ENCODE measurements around the gene LSAMP.

LSAMP gene

DNA sequence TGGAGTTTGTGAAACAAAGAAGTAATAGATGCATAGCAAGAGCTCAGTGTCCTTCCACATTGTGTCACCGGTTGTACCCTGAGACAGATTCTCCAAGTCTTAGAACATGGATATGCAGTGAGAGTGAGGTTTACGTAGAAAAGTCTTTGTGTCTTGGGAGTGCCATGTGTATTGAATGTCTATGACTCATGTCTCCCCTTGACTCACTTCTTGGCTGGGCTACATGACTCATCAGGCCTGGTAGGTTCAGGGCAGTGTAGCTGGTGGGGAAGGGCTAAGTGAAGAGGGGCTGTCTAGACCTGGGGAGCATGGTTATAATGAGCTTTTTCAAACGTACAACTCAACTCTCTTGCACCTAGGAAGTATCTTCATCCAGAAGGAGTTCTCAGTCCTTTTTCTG lies 654.5 kb downstream of the LSAMP start:
- no peaks in the 10 kb centered on the region for H3K36me3 ChIP-seq (ENCODE audit: control insufficient read depth in 2 of 2, insufficient read depth in 1 of 2, low read length in 2 of 2)
- H3K27ac ChIP-seq (ENCODE audit: extremely low read depth, low read depth, low read length) = no peak overlapping the region
- no peak overlapping the region for H3K4me3 ChIP-seq (ENCODE audit: low read depth, low read length)
- no peaks in the 10 kb centered on the region for H3K4me1 ChIP-seq (ENCODE audit: control insufficient read depth, insufficient read depth, low read length)
- CTCF ChIA-PET = interaction anchor here (0.6 kb wide), 1 partner anchor 272 kb away, joined by 3 read pairs; no protein-coding TSS in a partner anchor
- no peaks in the 10 kb centered on the region for H3K9me3 ChIP-seq (ENCODE audit: control insufficient read depth, insufficient read depth, low read depth, low read length)
- POLR2A ChIA-PET = interaction anchor here (0.8 kb wide), 1 partner anchor 10 kb away, joined by 3 read pairs; no protein-coding TSS in a partner anchor
- TF ChIP-seq ZNF19 (tag by site-specific recombination; IDR thresholded peaks at IDR 0.05; ENCODE audit: low read depth) (no peak), KLF16 (tag by site-specific recombination; IDR thresholded peaks at IDR 0.05) (no peak), HOXC10 (CRISPR knock-in tag; IDR thresholded peaks at IDR 0.05) (no peak), ZNF16 (tag by site-specific recombination; IDR thresholded peaks at IDR 0.05; ENCODE audit: low read depth) (no peak), MEIS1 (CRISPR knock-in tag; IDR thresholded peaks at IDR 0.05; ENCODE audit: borderline replicate concordance) (no peak), ZNF416 (tag by site-specific recombination; IDR thresholded peaks at IDR 0.05) (no peak), ZNF654 (tag by site-specific recombination; IDR thresholded peaks at IDR 0.05; ENCODE audit: low read depth) (no peak), ZNF114 (tag by site-specific recombination; IDR thresholded peaks at IDR 0.05) (no peak), GLIS1 (tag by site-specific recombination; IDR thresholded peaks at IDR 0.05) (no peak; the same call in 1 of the 2 replicates), ZNF10 (tag by site-specific recombination; IDR thresholded peaks at IDR 0.05) (no peak), ZNF677 (tag by site-specific recombination; IDR thresholded peaks at IDR 0.05) (no peak), ZNF341 (tag by site-specific recombination; IDR thresholded peaks at IDR 0.05; ENCODE audit: low read depth) (no peak), ZNF248 (tag by site-specific recombination; IDR thresholded peaks at IDR 0.05) (no peak), YY1 (tag by site-specific recombination; IDR thresholded peaks at IDR 0.05) (no peak), ZBTB20 (tag by site-specific recombination; IDR thresholded peaks at IDR 0.05) (no peak), ZFP41 (tag by site-specific recombination; IDR thresholded peaks at IDR 0.05; ENCODE audit: borderline replicate concordance) (no peak), ZNF2 (tag by site-specific recombination; IDR thresholded peaks at IDR 0.05) (no peak), ZNF23 (tag by site-specific recombination; IDR thresholded peaks at IDR 0.05; ENCODE audit: borderline replicate concordance) (no peak), YY2 (tag by site-specific recombination; IDR thresholded peaks at IDR 0.05) (no peak), ZNF624 (tag by site-specific recombination; IDR thresholded peaks at IDR 0.05) (no peak), PRDM1 (tag by site-specific recombination; IDR thresholded peaks at IDR 0.05) (peak; percentile 87), FEZF1 (tag by site-specific recombination; IDR thresholded peaks at IDR 0.05) (no peak), TRIM28 (IDR thresholded peaks at IDR 0.05; ENCODE audit: borderline replicate concordance, low read length) (peak; percentile 53; the same call in 1 of the 2 replicates), ZNF660 (tag by site-specific recombination; IDR thresholded peaks at IDR 0.05) (peak; percentile 79; the same call in 1 of the 2 replicates), ZNF596 (tag by site-specific recombination; IDR thresholded peaks at IDR 0.05) (no peak), ZNF398 (tag by site-specific recombination; IDR thresholded peaks at IDR 0.05) (0 out of 2 replicates have a peak, but pooled peaks have one; percentile 13), KLF17 (tag by site-specific recombination; IDR thresholded peaks at IDR 0.05) (peak; percentile 92), ZNF24 (tag by site-specific recombination; IDR thresholded peaks at IDR 0.05) (0 out of 2 replicates have a peak, but pooled peaks have one; percentile 34), ZSCAN16 (tag by site-specific recombination; IDR thresholded peaks at IDR 0.05) (no peak), ZFHX2 (tag by site-specific recombination; conservative IDR thresholded peaks at IDR 0.05) (no peak), ZEB2 (tag by site-specific recombination; IDR thresholded peaks at IDR 0.05) (peak; percentile 66), ZFP37 (tag by site-specific recombination; IDR thresholded peaks at IDR 0.05) (0 out of 2 replicates have a peak, but pooled peaks have one; percentile 61), ZNF112 (tag by site-specific recombination; IDR thresholded peaks at IDR 0.05) (no peak), ZNF837 (tag by site-specific recombination; IDR thresholded peaks at IDR 0.05) (no peak), HOXA7 (CRISPR knock-in tag; IDR thresholded peaks at IDR 0.05; ENCODE audit: borderline replicate concordance) (no peak), ZNF639 (tag by site-specific recombination; IDR thresholded peaks at IDR 0.05) (peak; percentile 39; the same call in 1 of the 2 replicates)
- TF ChIP-seq, protein P1, sequence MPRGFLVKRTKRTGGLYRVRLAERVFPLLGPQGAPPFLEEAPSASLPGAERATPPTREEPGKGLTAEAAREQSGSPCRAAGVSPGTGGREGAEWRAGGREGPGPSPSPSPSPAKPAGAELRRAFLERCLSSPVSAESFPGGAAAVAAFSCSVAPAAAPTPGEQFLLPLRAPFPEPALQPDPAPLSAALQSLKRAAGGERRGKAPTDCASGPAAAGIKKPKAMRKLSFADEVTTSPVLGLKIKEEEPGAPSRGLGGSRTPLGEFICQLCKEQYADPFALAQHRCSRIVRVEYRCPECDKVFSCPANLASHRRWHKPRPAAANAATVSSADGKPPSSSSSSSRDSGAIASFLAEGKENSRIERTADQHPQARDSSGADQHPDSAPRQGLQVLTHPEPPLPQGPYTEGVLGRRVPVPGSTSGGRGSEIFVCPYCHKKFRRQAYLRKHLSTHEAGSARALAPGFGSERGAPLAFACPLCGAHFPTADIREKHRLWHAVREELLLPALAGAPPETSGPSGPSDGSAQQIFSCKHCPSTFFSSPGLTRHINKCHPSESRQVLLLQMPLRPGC (tag by site-specific recombination; IDR thresholded peaks at IDR 0.05) = peak; percentile 65; the same call in 1 of the 2 replicates
